Measurements from ENCODE around the gene LRFN5.
"Not testable (repeated sequence)": the region's sequence is repeated elsewhere in the genome, so short reads cannot be mapped to it uniquely, and the experiment has no call there.

LRFN5 gene

DNA sequence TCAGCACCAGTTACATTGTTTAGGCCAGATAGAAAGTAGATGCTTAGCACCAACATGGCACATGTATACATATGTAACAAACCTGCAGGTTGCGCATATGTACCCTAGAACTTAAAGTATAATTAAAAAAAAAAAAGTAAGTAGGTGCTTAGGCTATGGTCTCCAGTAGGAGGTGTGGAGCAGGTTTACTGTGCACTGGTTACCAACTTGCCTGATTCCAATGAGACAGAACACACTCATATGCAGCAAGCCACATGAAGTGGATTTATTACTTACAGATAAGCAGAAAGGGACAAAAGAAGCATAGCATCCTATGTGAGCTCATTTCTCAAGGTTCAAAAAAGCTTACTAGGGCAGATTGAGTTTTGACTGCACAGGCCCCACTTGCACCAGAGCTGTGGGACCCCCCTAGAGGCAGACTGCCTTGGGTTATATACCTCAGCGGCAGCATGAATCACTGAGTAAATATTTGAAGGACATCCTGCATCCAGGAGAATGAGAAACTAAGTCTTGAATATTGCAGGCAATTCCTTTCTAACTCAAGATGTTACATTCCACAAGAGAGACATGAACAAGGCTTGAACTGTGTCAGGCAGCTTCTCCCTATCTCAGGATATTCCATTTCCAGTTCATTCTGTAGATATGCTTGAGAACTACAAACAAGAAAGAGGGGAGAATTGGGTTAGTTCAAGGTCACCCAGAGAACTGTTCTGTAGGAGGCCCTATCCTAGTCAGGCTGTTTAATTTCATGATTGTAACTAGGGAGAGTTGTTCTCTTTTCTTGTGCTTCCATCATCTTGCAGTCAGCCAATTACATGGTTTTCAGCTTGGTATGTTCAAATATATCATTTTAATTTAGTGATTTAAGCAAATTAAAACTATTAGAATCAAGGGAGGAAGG lies 30.1 kb downstream of the LRFN5 start:
- DNase-seq = no peak

GRCh38 chr14:41641690-41642089 lies 35.0 kb downstream of the LRFN5 start:
- no peak for DNase-seq

DNA sequence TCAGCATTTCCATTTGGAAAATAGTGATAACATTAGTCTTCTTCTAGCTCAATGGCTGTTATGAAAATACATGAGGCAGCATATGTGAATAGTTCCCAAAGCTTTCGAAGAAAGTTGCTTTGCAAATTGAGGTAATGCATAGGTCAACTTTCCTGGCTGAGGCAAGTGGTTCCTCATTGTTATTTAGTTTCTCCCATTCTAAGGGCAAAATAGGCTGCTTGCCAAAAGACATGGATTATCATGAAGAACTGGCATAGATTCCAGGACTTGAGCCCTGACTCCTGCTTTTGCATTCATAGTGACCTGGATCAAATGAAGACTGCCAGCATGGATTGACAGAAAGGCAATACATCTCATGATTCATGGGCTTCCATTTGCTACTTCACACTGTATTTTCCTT lies 35.7 kb downstream of the LRFN5 start:
- DNase-seq = no peak

DNA sequence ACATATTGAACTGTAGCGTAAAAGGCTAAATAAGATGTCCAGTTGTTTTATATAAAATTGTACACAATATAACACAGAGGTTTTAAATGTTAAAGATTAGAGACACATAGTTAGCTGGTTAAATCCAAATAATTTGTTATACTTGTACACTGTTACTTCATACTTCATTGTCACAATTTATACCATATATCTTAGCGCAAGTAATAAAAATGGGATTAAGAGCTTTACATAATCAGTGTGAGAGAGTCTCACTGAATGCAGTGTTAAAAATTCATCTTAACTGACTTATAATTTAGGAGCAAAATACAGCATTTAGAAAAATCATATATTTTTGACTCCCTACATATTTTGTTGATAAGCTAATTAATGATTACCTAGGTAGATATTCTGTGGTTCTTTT lies 36.1 kb downstream of the LRFN5 start:
- no peak for DNase-seq

GRCh38 chr14:41644606-41645005 lies 37.9 kb downstream of the LRFN5 start:
- no peak for DNase-seq

DNA sequence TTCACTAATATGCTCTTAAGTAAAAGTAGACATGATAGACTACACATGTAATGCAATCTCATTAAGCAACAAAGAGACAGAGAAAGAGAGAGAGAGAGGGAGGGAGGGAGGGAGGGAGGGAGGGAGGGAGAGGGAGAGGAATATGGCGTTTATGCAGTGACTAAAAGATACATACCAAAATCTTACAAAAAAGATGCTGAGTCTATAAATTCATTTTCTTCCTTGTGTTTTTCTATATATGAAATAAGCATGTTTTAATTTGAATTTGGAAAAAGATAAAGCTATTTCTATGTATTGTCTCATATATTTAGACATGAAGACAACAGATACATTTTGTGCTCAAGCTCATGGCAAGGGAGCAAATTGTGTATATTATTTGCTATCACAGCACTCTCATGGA lies 44.1 kb downstream of the LRFN5 start:
- DNase-seq = no peak

- DNase-seq = no peak
Observed at GRCh38 chr14:41654196-41654595, 47.5 kb downstream of the LRFN5 start.

GRCh38 chr14:41662780-41663472 lies 56.2 kb downstream of the LRFN5 start:
- DNase-seq = no peak

GRCh38 chr14:41663473-41663850 lies 56.8 kb downstream of the LRFN5 start:
- DNase-seq = peak; percentile 78

DNA sequence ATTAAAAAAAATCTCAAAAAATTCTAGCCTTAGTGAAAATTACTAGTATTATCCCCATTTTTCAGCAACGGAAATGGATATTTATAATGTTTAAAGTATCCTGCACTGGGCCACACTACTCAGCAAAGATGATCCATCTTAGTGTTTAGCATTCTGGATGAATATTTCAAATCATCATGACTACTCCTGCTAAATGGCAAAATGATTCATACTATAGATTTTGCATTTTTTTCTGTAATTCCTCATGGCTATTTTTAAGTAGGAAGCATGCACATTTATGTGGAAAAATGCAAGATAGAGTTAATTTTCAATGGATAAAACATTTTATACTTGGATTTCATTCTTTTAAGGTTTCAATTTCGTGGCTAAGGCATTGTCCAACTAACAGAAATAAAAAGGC lies 59.6 kb downstream of the LRFN5 start:
- DNase-seq = no peak

GRCh38 chr14:41668356-41668755 lies 61.7 kb downstream of the LRFN5 start:
- DNase-seq = peak; percentile 78

GRCh38 chr14:41673601-41674000 lies 66.9 kb downstream of the LRFN5 start:
- DNase-seq = not testable (repeated sequence)

DNA sequence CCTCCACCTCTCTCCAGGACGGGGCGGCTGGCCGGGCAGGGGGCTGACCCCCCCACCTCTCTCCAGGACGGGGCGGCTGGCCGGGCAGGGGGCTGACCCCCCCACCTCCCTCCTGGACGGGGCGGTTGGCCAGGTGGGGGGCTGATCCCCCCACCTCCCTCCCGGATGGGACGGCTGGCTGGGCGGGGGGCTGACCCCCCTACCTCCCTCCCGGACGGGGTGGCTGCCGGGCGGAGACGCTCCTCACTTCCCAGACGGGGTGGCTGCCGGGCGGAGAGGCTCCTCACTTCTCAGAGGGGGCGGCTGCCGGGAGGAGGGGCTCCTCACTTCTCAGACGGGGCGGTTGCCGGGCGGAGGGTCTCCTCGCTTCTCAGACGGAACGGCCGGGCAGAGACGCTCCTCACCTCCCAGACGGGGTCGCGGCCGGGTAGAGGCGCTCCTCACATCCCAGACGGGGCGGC lies 67.9 kb downstream of the LRFN5 start:
- DNase-seq = not testable (repeated sequence)

DNA sequence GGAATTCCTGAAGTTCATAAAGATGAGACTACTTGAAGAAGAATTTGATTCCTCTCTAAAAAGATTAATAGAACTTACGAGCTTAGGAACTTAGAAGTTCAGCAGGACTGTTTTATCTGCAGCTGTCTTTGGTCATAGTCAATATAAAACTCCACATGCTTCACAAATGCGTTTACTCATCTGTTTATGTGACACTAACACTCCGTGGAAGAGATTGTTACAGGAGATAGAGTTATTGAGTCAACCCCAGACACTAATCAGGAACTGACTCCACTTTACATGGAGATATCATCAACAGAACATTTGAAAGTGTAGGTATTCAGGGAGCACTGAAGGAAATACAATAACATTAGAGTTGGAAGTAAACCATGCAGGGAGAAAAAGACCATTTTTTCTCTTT lies 92.8 kb downstream of the LRFN5 start:
- no peak for DNase-seq

DNA sequence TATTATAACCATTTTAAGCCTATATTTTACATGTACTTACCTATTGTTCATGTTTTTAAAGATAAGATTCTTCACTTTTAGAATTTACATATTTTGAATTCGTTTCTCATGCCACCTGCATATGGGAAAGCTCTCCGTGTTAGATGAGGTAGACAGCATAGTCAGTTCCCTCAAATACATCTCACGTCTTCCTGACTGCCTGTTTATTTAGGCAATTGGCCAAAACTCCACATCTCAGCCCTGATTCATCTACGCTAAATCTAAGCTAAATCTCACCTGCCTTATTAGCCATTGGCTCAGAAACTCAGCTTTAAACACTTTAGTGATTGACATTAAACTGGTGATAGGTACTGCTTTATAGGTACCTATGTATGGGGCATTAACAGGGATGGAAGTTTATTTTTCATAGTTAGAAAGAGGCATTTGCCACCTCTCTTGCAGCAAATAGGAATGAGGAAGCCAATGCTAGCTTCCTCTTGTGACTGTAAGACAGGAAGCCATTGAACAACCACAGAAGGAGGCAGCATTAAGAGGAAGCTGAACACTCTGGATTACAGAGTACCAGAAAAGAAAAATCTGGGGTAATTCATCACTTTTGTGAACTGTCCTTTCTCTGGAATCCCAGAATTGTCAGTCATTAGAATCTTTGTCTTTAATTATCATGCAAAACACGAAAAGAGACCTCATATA lies 111.9 kb downstream of the LRFN5 start:
- DNase-seq = peak; percentile 35

DNA sequence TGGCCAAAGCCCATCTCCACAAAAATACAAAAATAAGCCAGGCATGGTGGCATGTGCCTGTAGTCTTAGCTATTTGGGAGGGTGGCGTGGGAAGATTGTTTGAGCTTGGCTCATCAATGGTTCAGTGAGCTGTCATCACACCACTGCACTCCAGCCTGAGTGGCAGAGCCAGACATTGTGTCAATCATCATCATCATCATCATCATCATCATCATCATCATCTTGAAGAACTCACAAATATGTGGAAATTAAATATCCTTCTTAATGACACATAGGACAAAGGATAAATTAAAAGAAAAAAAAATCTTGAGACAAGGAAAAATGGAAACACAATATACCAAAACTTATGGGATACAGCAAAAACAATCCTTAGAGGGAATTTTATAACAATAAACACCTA lies 132.5 kb downstream of the LRFN5 start:
- DNase-seq = no peak

- no peak for DNase-seq
Observed at GRCh38 chr14:41743140-41743539, 136.5 kb downstream of the LRFN5 start.

GRCh38 chr14:41749429-41749828 lies 142.8 kb downstream of the LRFN5 start:
- no peak for DNase-seq

DNA sequence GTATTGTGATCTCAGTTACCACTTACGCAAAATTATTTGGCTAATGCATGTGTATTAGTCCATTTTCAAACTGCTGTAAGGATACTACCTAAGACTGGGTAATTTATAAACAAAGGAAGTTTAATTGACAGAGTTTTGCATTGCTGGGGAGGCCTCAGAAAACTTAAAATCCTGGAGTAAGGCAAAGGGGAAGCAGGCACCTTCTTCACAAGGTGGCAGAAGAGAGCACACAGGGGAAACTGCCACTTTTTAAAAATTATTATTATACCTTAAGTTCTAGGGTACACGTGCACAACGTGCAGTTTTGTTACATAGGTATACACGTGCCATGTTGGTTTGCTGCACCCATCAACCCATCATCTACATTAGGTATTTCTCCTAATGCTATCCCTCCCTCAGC lies 143.9 kb downstream of the LRFN5 start:
- DNase-seq = not testable (repeated sequence)

- DNase-seq = no peak
Observed at GRCh38 chr14:41758011-41758665, 151.5 kb downstream of the LRFN5 start.

DNA sequence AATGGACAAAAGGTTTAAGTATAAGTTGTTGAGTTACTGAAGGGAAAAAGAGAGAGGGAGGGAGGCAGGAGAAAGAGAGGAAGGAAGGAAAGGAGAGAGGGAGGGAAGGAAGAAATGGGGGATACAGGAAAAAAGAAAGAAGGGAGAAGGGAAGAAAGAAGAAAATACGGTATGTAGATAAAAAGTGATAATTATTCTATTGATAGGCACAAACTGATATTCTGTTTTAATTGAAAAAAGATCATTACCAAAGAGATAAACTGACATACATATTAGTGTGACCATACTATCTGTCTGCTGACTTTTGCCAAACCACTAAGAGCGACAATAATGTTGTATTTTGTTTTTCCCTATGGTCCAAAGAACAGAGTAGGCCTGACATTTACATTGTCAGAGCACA lies 154.5 kb downstream of the LRFN5 start:
- no peak for DNase-seq

DNA sequence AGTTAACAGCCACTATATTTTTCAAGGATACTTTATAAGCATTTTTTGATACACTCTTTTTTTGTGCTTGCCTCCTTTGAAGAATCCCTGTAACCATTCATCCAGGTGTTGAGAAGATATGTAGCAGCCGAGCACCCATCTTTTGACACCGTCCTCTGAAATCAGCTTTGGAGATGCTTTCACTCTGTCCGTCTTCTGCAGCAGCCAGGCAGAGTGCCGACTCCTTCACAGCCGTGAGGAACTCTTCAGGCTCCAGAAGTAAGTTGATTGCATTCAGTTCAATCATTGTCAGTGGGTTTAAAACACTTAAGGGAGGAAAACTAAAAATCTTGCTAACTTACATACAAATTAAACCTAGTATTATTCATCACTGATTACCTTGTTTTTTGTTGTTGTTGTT lies 160.1 kb downstream of the LRFN5 start:
- DNase-seq = no peak
